ENCODE data around the gene TOP1. TPM values are rescaled to one million over a fixed set of nuclear protein-coding genes. Genes with fewer than 3 reads are reported as not detected.

Gene TOP1
- total and polyA plus RNA-seq, 9 of the 15 experiments (the other 6 are each of a cell fraction or from before 2014, with no cell fraction given): 26.4 to 127 (median 39.6) TPM

DNA sequence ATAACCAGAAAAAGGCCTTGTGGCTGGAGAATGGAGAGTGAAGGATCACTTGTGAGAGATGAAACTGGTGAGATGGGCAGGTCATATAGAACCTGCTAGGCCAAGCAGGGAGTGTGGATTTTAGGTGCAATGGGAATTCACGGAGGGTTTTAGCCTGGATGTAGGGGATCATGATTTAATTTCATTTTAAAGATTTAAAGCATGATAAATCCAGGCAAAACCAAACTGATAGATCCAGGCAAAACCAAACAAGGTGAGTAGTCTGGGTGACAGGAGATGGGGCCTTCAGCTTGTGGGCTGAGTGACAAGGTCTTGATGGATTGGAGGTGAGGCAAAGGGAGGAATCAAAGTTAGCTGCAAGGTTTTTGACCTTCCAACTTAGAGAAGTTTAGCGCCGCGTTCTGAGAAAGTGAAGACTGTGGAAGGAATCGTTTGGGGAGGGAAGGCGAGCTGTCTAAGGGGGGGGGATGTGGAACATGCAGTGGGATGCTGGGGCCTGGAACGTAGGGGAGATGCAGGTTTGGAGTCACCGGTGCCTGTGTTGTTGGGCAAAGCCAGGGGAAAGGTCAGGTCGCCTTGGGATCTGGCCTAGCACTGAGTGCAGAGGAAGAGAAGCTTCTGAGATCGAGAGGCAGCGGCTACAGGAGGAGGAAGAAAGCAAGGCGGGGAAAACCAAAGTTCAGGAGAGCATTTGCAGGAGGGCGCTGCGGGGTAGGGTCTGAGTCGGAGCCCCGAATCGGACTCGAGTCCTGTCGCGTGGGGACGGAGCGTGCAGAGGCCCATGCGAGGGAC, 107.5 kb downstream of the TOP1 start (continued):
- TF ChIP-seq, protein P1, sequence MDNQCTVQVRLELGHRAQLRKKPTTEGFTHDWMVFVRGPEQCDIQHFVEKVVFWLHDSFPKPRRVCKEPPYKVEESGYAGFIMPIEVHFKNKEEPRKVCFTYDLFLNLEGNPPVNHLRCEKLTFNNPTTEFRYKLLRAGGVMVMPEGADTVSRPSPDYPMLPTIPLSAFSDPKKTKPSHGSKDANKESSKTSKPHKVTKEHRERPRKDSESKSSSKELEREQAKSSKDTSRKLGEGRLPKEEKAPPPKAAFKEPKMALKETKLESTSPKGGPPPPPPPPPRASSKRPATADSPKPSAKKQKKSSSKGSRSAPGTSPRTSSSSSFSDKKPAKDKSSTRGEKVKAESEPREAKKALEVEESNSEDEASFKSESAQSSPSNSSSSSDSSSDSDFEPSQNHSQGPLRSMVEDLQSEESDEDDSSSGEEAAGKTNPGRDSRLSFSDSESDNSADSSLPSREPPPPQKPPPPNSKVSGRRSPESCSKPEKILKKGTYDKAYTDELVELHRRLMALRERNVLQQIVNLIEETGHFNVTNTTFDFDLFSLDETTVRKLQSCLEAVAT (IDR thresholded peaks at IDR 0.05): peak in 1 of 2 experiments; percentile 93; a peak in 2 of 4 replicates
- no peak for TF ChIP-seq STAG1 (CRISPR knock-in tag; IDR thresholded peaks at IDR 0.05; ENCODE audit: borderline replicate concordance)
- no peak for TF ChIP-seq CREM (IDR thresholded peaks at IDR 0.05; ENCODE audit: low read depth)
- TF ChIP-seq PRMT5 (CRISPR knock-in tag; IDR thresholded peaks at IDR 0.05): no peak
- no peak for TF ChIP-seq POLR2AphosphoS2 (IDR thresholded peaks at IDR 0.05; ENCODE audit: low read length)
- TF ChIP-seq MIER1 (IDR thresholded peaks at IDR 0.05; ENCODE audit: low read depth): no peak
- no peak for TF ChIP-seq NFE2 (IDR thresholded peaks at IDR 0.05; ENCODE audit: low read depth)
- TF ChIP-seq ZNF23 (CRISPR knock-in tag; IDR thresholded peaks at IDR 0.05): no peak
- TF ChIP-seq, protein P2, sequence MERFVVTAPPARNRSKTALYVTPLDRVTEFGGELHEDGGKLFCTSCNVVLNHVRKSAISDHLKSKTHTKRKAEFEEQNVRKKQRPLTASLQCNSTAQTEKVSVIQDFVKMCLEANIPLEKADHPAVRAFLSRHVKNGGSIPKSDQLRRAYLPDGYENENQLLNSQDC (CRISPR knock-in tag; IDR thresholded peaks at IDR 0.05): no peak
- TF ChIP-seq NFATC3 (IDR thresholded peaks at IDR 0.05): no peak
- TF ChIP-seq, protein P3, sequence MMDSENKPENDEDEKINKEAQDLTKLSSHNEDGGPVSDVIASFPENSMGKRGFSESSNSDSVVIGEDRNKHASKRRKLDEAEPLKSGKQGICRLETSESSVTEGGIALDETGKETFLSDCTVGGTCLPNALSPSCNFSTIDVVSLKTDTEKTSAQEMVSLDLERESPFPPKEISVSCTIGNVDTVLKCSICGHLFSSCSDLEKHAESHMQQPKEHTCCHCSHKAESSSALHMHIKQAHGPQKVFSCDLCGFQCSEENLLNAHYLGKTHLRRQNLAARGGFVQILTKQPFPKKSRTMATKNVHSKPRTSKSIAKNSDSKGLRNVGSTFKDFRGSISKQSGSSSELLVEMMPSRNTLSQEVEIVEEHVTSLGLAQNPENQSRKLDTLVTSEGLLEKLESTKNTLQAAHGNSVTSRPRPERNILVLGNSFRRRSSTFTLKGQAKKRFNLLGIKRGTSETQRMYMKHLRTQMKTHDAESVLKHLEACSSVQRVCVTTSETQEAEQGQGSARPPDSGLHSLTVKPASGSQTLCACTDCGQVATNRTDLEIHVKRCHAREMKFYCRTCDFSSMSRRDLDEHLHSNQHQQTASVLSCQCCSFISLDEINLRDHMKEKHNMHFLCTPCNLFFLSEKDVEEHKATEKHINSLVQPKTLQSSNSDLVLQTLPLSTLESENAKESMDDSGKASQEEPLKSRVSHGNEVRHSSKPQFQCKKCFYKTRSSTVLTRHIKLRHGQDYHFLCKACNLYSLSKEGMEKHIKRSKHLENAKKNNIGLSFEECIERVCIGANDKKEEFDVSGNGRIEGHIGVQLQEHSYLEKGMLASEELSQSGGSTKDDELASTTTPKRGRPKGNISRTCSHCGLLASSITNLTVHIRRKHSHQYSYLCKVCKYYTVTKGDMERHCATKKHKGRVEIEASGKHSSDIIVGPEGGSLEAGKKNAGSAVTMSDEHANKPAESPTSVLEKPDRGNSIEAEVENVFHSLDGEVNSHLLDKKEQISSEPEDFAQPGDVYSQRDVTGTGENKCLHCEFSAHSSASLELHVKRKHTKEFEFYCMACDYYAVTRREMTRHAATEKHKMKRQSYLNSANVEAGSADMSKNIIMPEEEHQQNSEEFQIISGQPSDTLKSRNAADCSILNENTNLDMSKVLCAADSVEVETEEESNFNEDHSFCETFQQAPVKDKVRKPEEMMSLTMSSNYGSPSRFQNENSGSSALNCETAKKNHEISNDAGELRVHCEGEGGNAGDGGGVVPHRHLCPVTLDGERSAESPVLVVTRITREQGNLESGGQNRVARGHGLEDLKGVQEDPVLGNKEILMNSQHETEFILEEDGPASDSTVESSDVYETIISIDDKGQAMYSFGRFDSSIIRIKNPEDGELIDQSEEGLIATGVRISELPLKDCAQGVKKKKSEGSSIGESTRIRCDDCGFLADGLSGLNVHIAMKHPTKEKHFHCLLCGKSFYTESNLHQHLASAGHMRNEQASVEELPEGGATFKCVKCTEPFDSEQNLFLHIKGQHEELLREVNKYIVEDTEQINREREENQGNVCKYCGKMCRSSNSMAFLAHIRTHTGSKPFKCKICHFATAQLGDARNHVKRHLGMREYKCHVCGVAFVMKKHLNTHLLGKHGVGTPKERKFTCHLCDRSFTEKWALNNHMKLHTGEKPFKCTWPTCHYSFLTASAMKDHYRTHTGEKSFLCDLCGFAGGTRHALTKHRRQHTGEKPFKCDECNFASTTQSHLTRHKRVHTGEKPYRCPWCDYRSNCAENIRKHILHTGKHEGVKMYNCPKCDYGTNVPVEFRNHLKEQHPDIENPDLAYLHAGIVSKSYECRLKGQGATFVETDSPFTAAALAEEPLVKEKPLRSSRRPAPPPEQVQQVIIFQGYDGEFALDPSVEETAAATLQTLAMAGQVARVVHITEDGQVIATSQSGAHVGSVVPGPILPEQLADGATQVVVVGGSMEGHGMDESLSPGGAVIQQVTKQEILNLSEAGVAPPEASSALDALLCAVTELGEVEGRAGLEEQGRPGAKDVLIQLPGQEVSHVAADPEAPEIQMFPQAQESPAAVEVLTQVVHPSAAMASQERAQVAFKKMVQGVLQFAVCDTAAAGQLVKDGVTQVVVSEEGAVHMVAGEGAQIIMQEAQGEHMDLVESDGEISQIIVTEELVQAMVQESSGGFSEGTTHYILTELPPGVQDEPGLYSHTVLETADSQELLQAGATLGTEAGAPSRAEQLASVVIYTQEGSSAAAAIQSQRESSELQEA (IDR thresholded peaks at IDR 0.05; ENCODE audit: low read depth): peak; percentile 61; the same call in 1 of the 2 replicates
- TF ChIP-seq, protein P4, sequence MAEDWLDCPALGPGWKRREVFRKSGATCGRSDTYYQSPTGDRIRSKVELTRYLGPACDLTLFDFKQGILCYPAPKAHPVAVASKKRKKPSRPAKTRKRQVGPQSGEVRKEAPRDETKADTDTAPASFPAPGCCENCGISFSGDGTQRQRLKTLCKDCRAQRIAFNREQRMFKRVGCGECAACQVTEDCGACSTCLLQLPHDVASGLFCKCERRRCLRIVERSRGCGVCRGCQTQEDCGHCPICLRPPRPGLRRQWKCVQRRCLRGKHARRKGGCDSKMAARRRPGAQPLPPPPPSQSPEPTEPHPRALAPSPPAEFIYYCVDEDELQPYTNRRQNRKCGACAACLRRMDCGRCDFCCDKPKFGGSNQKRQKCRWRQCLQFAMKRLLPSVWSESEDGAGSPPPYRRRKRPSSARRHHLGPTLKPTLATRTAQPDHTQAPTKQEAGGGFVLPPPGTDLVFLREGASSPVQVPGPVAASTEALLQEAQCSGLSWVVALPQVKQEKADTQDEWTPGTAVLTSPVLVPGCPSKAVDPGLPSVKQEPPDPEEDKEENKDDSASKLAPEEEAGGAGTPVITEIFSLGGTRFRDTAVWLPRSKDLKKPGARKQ (CRISPR knock-in tag; IDR thresholded peaks at IDR 0.05): 0 out of 2 replicates have a peak, but pooled peaks have one; percentile 19
- TF ChIP-seq, protein P5, sequence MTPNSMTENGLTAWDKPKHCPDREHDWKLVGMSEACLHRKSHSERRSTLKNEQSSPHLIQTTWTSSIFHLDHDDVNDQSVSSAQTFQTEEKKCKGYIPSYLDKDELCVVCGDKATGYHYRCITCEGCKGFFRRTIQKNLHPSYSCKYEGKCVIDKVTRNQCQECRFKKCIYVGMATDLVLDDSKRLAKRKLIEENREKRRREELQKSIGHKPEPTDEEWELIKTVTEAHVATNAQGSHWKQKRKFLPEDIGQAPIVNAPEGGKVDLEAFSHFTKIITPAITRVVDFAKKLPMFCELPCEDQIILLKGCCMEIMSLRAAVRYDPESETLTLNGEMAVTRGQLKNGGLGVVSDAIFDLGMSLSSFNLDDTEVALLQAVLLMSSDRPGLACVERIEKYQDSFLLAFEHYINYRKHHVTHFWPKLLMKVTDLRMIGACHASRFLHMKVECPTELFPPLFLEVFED (CRISPR knock-in tag; conservative IDR thresholded peaks at IDR 0.05): 0 out of 2 replicates have a peak, but pooled peaks have one; percentile 39
- TF ChIP-seq TEAD1 (CRISPR knock-in tag; IDR thresholded peaks at IDR 0.05): no peak
- no peak for TF ChIP-seq SMARCC2 (IDR thresholded peaks at IDR 0.05; ENCODE audit: low read depth)
